Mucosa of descending colon (tissue), 3 donors: ENCODE data around the gene SEH1L. TPM values are rescaled to one million over a fixed set of nuclear protein-coding genes. Genes with fewer than 3 reads are reported as not detected.

Experiments
- ATAC-seq: fragments of 200-7000 bp; cut with Tn5 transposase; one replicate; pipeline ENCODE4 v1.9.1; 2020; ENCODE audit warnings: mild to moderate bottlenecking, moderate library complexity
- DNase-seq, 3 donors: peaks; one replicate each; pipeline ENCODE4 v3.0.0-alpha.2; 2020
- H3K36me3 ChIP-seq: fragments of 200-600 bp; one replicate; pipeline ENCODE4 v1.8.0; 2021; ENCODE audit warnings: low read depth, mild to moderate bottlenecking
- H3K4me1 ChIP-seq: fragments of 200-600 bp; one replicate; pipeline ENCODE4 v1.8.0; 2021; ENCODE audit warnings: low read depth, mild to moderate bottlenecking
- H3K4me3 ChIP-seq: fragments of 200-600 bp; one replicate; pipeline ENCODE4 v1.8.0; 2021; ENCODE audit warnings: mild to moderate bottlenecking
- H3K9me3 ChIP-seq: fragments of 200-600 bp; one replicate; pipeline ENCODE4 v1.8.0; 2021; ENCODE audit warnings: mild to moderate bottlenecking
- intact Hi-C, 2 donors: fragments of 100-400 bp; cut with DNase I in 1 of 2; cut with micrococcal nuclease in 1 of 2; formaldehyde crosslinking; loops; one replicate each; pipeline versions ENCODE4 v1.11.0 to v1.11.1; 2022; cut with DNase I, micrococcal nuclease
- total RNA-seq, 3 donors: library from RNA; stranded (reverse); fragmentation: NEBNext Ultra II Directional in 2 of 3; extraction: Animal tissue kit (Norgen Biotek cat#: 25700) in 2 of 3; gene quantifications; one replicate each; pipeline versions ENCODE4 v1.2.1 to v1.2.4, GENCODE V29; 2021 to 2023
- TF ChIP-seq, protein P1 (sequence below): fragments of 200-600 bp; IDR thresholded peaks from one replicate; pipeline ENCODE4 v1.8.0; 2022; ENCODE audit warnings: antibody characterized with exemption, mild to moderate bottlenecking
- donor health status: DM: no; HTN: no; CAD: no; lungs with moderate emphysema.
- donor health status: DM: no; HTN: no; CAD: no.
- donor health status: DM: no; HTN: yes; CAD: no.

SEH1L gene
- total RNA-seq, 3 donors from 2014 or later: 33.7 to 36.7 (median 34.3) TPM

DNA sequence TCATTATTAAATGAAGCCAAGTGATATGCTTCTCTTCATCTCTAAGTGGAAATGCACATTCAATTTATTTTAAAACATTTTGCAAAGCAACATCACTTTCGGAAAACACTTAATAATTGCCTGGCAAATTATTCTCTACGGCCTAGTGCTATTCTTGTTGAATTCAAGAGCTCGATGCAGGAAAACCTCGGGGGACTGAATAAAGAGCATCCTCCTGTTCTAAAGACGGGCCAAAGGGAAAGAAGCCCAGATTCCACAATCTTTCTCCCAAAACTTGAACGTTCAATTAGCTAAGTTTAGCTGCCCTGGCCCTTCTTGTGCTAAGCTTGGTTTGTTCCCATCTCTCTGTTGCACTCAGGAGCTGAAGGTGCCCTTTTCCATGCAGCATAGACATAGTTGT lies 23.2 kb upstream of the SEH1L start:
- intact Hi-C loops: no loop called here
- Histone ChIP-seq H3K9me3 (no peaks in the 10 kb centered on the region), H3K4me1 (no peaks in the 10 kb centered on the region), H3K4me3 (no peak overlapping the region), H3K36me3 (no peaks in the 10 kb centered on the region)
- DNase-seq (no peak), ATAC-seq (no peak)
- TF ChIP-seq, protein P1, sequence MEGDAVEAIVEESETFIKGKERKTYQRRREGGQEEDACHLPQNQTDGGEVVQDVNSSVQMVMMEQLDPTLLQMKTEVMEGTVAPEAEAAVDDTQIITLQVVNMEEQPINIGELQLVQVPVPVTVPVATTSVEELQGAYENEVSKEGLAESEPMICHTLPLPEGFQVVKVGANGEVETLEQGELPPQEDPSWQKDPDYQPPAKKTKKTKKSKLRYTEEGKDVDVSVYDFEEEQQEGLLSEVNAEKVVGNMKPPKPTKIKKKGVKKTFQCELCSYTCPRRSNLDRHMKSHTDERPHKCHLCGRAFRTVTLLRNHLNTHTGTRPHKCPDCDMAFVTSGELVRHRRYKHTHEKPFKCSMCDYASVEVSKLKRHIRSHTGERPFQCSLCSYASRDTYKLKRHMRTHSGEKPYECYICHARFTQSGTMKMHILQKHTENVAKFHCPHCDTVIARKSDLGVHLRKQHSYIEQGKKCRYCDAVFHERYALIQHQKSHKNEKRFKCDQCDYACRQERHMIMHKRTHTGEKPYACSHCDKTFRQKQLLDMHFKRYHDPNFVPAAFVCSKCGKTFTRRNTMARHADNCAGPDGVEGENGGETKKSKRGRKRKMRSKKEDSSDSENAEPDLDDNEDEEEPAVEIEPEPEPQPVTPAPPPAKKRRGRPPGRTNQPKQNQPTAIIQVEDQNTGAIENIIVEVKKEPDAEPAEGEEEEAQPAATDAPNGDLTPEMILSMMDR: no peak

DNA sequence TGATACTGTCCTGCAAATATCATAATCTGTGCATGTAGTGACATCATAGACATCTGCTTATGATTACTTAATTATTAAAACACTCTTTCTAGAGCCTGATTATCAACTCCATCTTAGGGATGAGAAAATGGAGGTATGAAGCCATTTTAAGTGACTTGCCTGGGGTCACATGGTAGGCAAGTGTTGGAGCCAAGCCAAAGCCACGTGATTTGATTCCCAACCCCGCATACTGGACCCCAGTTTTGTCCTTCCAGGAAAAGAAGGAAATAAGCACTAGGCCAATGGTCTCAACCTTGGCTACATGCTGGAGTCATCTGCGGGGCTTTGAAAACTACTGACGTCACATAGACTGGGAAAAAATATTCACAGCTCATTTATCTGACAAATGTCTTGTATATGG lies 19.6 kb upstream of the SEH1L start:
- intact Hi-C loops: no loop called here
- ATAC-seq (no peak), DNase-seq (no peak)
- Histone ChIP-seq H3K36me3 (no peaks in the 10 kb centered on the region), H3K4me3 (no peak overlapping the region), H3K9me3 (no peaks in the 10 kb centered on the region), H3K4me1 (no peaks in the 10 kb centered on the region)
- TF ChIP-seq, protein P1: no peak

DNA sequence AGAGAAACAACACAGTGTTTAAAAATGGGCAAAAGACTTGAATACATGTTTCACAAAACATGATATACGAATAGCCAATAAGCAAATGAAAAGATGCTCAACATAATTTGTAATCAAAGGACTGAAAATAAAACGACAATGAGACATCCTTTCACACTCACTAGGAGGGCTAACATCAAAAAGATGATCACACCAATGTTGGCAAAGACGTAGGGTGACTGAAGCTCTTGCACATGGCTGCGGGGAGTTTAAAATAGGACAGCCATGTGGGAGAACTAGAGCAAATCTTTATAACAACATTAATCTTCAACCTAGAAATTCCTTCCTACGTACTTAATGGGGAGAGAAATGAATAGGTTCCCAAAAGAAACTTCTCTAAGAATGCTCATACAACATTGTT lies 19.2 kb upstream of the SEH1L start:
- H3K4me1 ChIP-seq: no peaks in the 10 kb centered on the region
- ATAC-seq: no peak
- TF ChIP-seq, protein P1: no peak
- no peak for DNase-seq
- no peaks in the 10 kb centered on the region for H3K9me3 ChIP-seq
- no peaks in the 10 kb centered on the region for H3K36me3 ChIP-seq
- intact Hi-C loops: no loop called here
- H3K4me3 ChIP-seq: no peak overlapping the region

DNA sequence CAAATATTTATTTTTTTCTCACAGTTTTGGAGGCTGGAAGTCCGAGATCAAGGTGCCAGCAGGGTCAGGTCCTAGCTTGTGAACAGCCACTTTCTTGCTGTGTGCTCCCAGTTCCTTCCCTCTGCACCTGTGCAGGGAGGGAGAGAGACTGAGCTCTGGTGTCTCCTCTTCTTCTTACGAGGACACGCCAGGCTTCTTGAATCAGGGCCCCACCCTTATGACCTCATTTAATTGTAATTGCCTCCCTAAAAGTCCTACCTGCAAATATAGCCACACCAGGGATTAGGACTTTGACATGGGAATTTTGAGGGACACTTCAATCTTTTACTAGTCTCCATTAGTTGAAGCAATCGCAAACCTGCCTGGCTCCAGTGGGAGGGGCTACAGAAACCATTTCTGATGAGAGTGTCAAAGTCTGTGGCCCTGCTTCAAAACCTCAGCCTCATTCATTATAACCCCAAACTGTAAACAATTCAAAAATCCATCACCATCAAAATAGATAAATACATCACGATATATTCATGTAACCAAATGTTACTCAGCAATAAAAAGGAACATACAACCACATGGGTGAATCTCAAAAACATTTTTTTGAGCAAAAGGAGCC lies 18.2 kb upstream of the SEH1L start:
- Histone ChIP-seq H3K36me3 (no peaks in the 10 kb centered on the region), H3K9me3 (no peaks in the 10 kb centered on the region), H3K4me1 (no peaks in the 10 kb centered on the region), H3K4me3 (no peak overlapping the region)
- intact Hi-C loops: loop anchor here in 1 of 2 donors (5.0 kb wide), 1 partner anchor 202 kb away; no protein-coding TSS in a partner anchor
- peak; percentile 82 for ATAC-seq
- TF ChIP-seq, protein P1: no peak
- peak in 1 of 3 donors; percentile 52 for DNase-seq

DNA sequence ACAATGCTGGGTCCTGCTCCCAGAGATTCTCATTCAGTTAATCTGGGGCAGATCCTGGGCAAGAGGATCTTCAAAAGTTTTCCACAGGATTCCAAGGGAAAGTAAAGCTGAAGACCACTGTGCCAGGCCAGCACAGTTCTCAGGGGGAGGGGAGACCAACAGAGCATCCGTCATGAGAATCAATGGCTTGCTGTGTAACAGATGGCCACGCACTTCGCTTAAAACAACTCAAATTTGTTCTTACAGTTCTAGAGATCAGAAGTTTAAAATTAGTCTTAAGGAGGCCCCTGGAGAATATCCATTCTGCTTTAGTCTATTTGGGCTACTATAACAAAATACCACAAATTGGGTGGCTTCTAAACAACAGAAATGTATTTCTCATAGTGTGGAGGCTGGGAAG lies 17.4 kb upstream of the SEH1L start:
- Histone ChIP-seq H3K4me1 (no peaks in the 10 kb centered on the region), H3K9me3 (no peaks in the 10 kb centered on the region), H3K4me3 (no peak overlapping the region), H3K36me3 (no peaks in the 10 kb centered on the region)
- TF ChIP-seq, protein P1: no peak
- intact Hi-C loops: loop anchor here in 1 of 2 donors (5.0 kb wide), 1 partner anchor 203 kb away; no protein-coding TSS in a partner anchor
- no peak for ATAC-seq
- no peak for DNase-seq
